HG02973 (cell line): ENCODE results near the gene PRAMEF27.
"Not testable (repeated sequence)": the region's sequence is repeated elsewhere in the genome, so short reads cannot be mapped to it uniquely, and the experiment has no call there.

Experiments used
- ATAC-seq: cut with Tn5 transposase; IDR thresholded peaks from one replicate; pipeline ENCODE4 v1.9.1; 2021; ENCODE audit warnings: moderate library complexity; ENCODE audit not compliant: unreplicated experiment

The PRAMEF27 gene

GRCh38 chr1:13056475-13056874 lies at the start of gene PRAMEF27:
PRAMEF27 (minus strand) TSS chr1:13056575; CDS start chr1:13053659, 2,916 bp downstream.
- ATAC-seq, result not testable (repeated sequence)

GRCh38 chr1:13070474-13070873 lies 14.1 kb upstream of the PRAMEF27 start, which contains the start of gene PRAMEF25:
PRAMEF25 (plus strand) TSS chr1:13070774; CDS start chr1:13073694, 2,920 bp downstream.
- not testable (repeated sequence) for ATAC-seq

DNA sequence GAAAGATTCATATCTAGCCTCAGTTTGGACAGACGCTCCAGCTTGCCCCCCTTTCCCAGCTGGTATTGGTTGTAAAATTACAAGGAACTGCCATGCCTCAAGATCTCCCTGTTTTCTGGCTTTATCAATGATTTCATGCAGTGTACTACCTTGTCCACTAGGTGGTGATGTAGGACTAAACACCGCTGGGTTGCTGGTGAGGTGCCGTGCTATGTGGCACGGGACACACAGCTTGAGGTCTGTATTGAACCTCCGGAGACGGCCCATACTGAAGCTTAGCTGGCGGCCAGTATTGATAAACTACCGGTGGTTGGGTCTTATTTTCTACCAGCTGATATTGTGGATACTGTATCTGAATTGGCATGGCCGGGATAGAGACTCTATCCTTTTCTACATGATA lies 36.5 kb downstream of the PRAMEF27 start:
- ATAC-seq, result not testable (repeated sequence)

- not testable (repeated sequence) for ATAC-seq
Measured at GRCh38 chr1:13011932-13012331, 44.4 kb downstream of the PRAMEF27 start.

DNA sequence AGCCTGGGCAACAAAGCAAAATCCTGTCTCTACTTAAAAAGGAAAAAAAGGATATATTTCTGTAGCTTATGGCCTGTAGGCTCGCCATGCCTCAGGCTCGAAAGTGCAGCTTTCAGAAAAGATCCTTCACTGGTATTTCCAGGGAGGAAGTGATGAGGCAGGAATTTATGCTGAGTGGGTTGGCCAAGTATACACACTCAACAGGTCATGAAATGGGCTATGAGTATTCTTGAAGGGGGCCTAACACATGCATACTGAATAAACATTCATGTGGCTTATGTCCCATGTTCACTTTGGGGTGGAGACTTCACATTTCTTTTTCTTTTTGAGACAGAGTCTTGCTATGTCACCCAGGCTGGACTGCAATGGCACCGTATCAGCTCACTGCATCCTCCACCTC lies 47.0 kb downstream of the PRAMEF27 start:
- not testable (repeated sequence) for ATAC-seq

- ATAC-seq, result not testable (repeated sequence)
Measured at GRCh38 chr1:13005732-13006131, 50.6 kb downstream of the PRAMEF27 start.
